Activated B cell treated with CpG ODN at 0.5 μM for 24 hours (primary cell): ENCODE results near the gene STRA8. TPM values are rescaled to one million over a fixed set of nuclear protein-coding genes. Genes with fewer than 3 reads are reported as not detected.

Experiments used
- ATAC-seq: fragments of 200-7000 bp; cut with Tn5 transposase; one replicate; pipeline ENCODE4 v1.10.0; 2021; ENCODE audit warnings: low read depth, mild to moderate bottlenecking, moderate library complexity
- CTCF ChIA-PET: fragments of 350-600 bp; sonication (Branson Sonifier 250); formaldehyde crosslinking; loops from one replicate; lab custom pipeline; 2021; ENCODE audit warnings: antibody characterized with exemption; lab: Charles Lee
- POLR2A ChIA-PET: fragments of 350-600 bp; sonication (Branson Sonifier 250); formaldehyde crosslinking; loops from one replicate; lab custom pipeline; 2021; ENCODE audit warnings: antibody characterized with exemption; lab: Charles Lee
- DNase-seq: peaks from one replicate; pipeline ENCODE4 v3.0.0; 2022
- H3K27ac Mint-ChIP-seq: one replicate; pipeline ENCODE4 v1.8.0; 2020; ENCODE audit warnings: mixed read lengths
- H3K27me3 Mint-ChIP-seq: one replicate; pipeline ENCODE4 v1.8.0; 2021; ENCODE audit warnings: mixed read lengths
- H3K36me3 Mint-ChIP-seq: one replicate; pipeline ENCODE4 v1.8.0; 2021; ENCODE audit warnings: low read depth, mixed read lengths
- H3K4me1 Mint-ChIP-seq: one replicate; pipeline ENCODE4 v1.8.0; 2021; ENCODE audit warnings: mixed read lengths
- H3K4me3 Mint-ChIP-seq: one replicate; pipeline ENCODE4 v1.8.0; 2020; ENCODE audit warnings: mild to moderate bottlenecking, mixed read lengths
- H3K9me3 Mint-ChIP-seq: one replicate; pipeline ENCODE4 v1.8.0; 2020; ENCODE audit warnings: mixed read lengths
- CTCF ChIP-seq: fragments of 200-600 bp; IDR thresholded peaks from one replicate; pipeline ENCODE4 v1.8.0; 2022; ENCODE audit warnings: antibody characterized with exemption, mild to moderate bottlenecking
- intact Hi-C: fragments of 100-400 bp; cut with micrococcal nuclease; formaldehyde crosslinking; loops from one replicate; pipeline ENCODE4 v1.15.1; 2024
- total RNA-seq: library from RNA; stranded (reverse); gene quantifications from 2 replicates; pipeline ENCODE4 v1.2.3, GENCODE V29; 2022

Gene STRA8
- total RNA-seq, 1 donor from 2014 or later: not detected

- Mint-ChIP-seq H3K36me3 (no peaks in the 10 kb centered on the region), H3K4me1 (peaks cover 10% of the 10 kb centered on the region), H3K9me3 (no peaks in the 10 kb centered on the region), H3K27ac (no peak overlapping the region), H3K27me3 (peaks cover 5% of the 10 kb centered on the region), H3K4me3 (no peak overlapping the region)
- ATAC-seq: no peak
- no peak for TF ChIP-seq CTCF
- no peak for DNase-seq
- POLR2A ChIA-PET: no interaction called here
- intact Hi-C loops: no loop called here
- CTCF ChIA-PET: interaction anchor here (1.1 kb wide), 1 partner anchor 11 kb away, joined by 3 read pairs; no protein-coding TSS in a partner anchor
Observed at GRCh38 chr7:135283959-135284638, 50.5 kb downstream of the STRA8 start.

- DNase-seq (no peak), ATAC-seq (no peak)
- Mint-ChIP-seq H3K9me3 (no peaks in the 10 kb centered on the region), H3K36me3 (no peaks in the 10 kb centered on the region), H3K27ac (no peak overlapping the region), H3K27me3 (peaks cover 4% of the 10 kb centered on the region), H3K4me3 (no peak overlapping the region), H3K4me1 (peaks cover 10% of the 10 kb centered on the region)
- intact Hi-C loops: no loop called here
- ChIA-PET POLR2A (no interaction called here), CTCF (interaction anchor here (0.9 to 1.4 kb wide), 2 partner anchors 11 to 24 kb away, joined by 3 to 5 read pairs; no protein-coding TSS in a partner anchor)
- no peak for TF ChIP-seq CTCF
Observed at GRCh38 chr7:135285547-135286233, 52.1 kb downstream of the STRA8 start.

GRCh38 chr7:135286876-135287275, 53.2 kb downstream of the STRA8 start:
- no peaks in the 10 kb centered on the region for H3K36me3 Mint-ChIP-seq
- no peak for ATAC-seq
- H3K27ac Mint-ChIP-seq: no peak overlapping the region
- TF ChIP-seq CTCF: no peak
- DNase-seq: no peak
- H3K9me3 Mint-ChIP-seq: no peaks in the 10 kb centered on the region
- no peaks in the 10 kb centered on the region for H3K27me3 Mint-ChIP-seq
- no peak overlapping the region for H3K4me3 Mint-ChIP-seq
- ChIA-PET POLR2A (no interaction called here), CTCF (interaction anchor here (1.3 to 1.4 kb wide), 2 partner anchors 12 to 13 kb away, joined by 3 to 5 read pairs; no protein-coding TSS in a partner anchor)
- intact Hi-C loops: no loop called here
- peaks cover 5% of the 10 kb centered on the region for H3K4me1 Mint-ChIP-seq

- POLR2A ChIA-PET: no interaction called here
- intact Hi-C loops: no loop called here
- no peak for TF ChIP-seq CTCF
- no peak overlapping the region for H3K27ac Mint-ChIP-seq
- H3K36me3 Mint-ChIP-seq: no peaks in the 10 kb centered on the region
- CTCF ChIA-PET: no interaction called here
- H3K9me3 Mint-ChIP-seq: no peaks in the 10 kb centered on the region
- H3K4me3 Mint-ChIP-seq: no peak overlapping the region
- H3K4me1 Mint-ChIP-seq: no peaks in the 10 kb centered on the region
- ATAC-seq (no peak), DNase-seq (no peak)
- peaks cover 5% of the 10 kb centered on the region for H3K27me3 Mint-ChIP-seq
Observed at GRCh38 chr7:135290594-135290993, 57.0 kb downstream of the STRA8 start.

GRCh38 chr7:135291809-135292253, 58.2 kb downstream of the STRA8 start:
- Mint-ChIP-seq H3K4me1 (no peaks in the 10 kb centered on the region), H3K9me3 (no peaks in the 10 kb centered on the region), H3K27me3 (peaks cover 5% of the 10 kb centered on the region), H3K36me3 (no peaks in the 10 kb centered on the region), H3K27ac (no peak overlapping the region), H3K4me3 (no peak overlapping the region)
- CTCF ChIA-PET: no interaction called here
- ATAC-seq (no peak), DNase-seq (no peak)
- intact Hi-C loops: no loop called here
- POLR2A ChIA-PET: no interaction called here
- no peak for TF ChIP-seq CTCF
